ENCODE results near the gene TEX52.

DNA sequence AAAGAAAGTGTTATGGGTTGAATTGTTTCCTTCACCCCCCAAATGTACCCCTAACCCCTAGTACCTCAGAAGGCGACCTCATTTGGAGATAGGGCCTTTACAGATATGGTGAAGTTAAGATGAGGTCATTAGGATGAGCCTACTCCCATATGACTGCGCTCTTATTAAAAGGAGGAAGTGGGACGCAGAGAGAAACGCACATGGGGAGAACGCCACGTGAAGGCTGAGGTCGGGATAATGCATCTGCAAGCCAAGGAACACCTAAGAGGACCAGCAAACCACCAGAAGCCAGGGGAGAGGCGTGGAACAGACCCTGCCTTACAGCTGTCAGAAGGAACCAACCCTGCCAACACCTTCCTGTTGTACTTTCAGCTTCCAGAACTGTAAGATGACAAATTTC is 20.3 kb downstream of the TEX52 start:
- TF ChIP-seq CTCF (conservative IDR thresholded peaks at IDR 0.05; ENCODE audit: low read depth in 2 of 2) (no peak), POLR2AphosphoS5 (IDR thresholded peaks at IDR 0.05; ENCODE audit: low read depth) (no peak)
- TF ChIP-seq, protein P1, sequence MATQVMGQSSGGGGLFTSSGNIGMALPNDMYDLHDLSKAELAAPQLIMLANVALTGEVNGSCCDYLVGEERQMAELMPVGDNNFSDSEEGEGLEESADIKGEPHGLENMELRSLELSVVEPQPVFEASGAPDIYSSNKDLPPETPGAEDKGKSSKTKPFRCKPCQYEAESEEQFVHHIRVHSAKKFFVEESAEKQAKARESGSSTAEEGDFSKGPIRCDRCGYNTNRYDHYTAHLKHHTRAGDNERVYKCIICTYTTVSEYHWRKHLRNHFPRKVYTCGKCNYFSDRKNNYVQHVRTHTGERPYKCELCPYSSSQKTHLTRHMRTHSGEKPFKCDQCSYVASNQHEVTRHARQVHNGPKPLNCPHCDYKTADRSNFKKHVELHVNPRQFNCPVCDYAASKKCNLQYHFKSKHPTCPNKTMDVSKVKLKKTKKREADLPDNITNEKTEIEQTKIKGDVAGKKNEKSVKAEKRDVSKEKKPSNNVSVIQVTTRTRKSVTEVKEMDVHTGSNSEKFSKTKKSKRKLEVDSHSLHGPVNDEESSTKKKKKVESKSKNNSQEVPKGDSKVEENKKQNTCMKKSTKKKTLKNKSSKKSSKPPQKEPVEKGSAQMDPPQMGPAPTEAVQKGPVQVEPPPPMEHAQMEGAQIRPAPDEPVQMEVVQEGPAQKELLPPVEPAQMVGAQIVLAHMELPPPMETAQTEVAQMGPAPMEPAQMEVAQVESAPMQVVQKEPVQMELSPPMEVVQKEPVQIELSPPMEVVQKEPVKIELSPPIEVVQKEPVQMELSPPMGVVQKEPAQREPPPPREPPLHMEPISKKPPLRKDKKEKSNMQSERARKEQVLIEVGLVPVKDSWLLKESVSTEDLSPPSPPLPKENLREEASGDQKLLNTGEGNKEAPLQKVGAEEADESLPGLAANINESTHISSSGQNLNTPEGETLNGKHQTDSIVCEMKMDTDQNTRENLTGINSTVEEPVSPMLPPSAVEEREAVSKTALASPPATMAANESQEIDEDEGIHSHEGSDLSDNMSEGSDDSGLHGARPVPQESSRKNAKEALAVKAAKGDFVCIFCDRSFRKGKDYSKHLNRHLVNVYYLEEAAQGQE (IDR thresholded peaks at IDR 0.05; ENCODE audit: unreplicated experiment): no peak

All from GM23338 (cell line).